A673 (cell line): Measurements from ENCODE around the gene UCK2. TPM values are rescaled to one million over a fixed set of nuclear protein-coding genes. Genes with fewer than 3 reads are reported as not detected.

Experiments used
- BruUV-seq: library from RNA; stranded (reverse); fragments of 400-500 nt; replicated peaks from 2 replicates; lab custom pipeline; 2021; lab: Mats Ljungman, UMichigan
- CTCF ChIA-PET: fragments of 300-600 bp; sonication (Branson Sonifier 250); formaldehyde crosslinking; loops from one replicate; lab custom pipeline; 2022; ENCODE audit warnings: antibody characterized with exemption; lab: Charles Lee
- POLR2A ChIA-PET: fragments of 300-600 bp; sonication (Branson Sonifier 250); formaldehyde crosslinking; loops from one replicate; lab custom pipeline; 2022; ENCODE audit warnings: antibody characterized with exemption; ENCODE audit not compliant: low non-redundant PET; lab: Charles Lee
- DNase-seq: peaks from one replicate; pipeline ENCODE4 v3.0.0-alpha.2; 2015; ENCODE audit warnings: low spot score
- H3K27ac ChIP-seq: fragments of 200-600 bp; sonication (generic); 2 replicates; pipeline ENCODE4 v1.5.1; 2016; ENCODE audit warnings: mixed run types, low read depth, mild to moderate bottlenecking, mixed read lengths, antibody characterized with exemption, low read length; ENCODE audit not compliant: poor library complexity, severe bottlenecking
- H3K27me3 ChIP-seq: fragments of 200-600 bp; sonication (generic); replicated peaks from 2 replicates; pipeline ENCODE4 v1.6.1; 2017; ENCODE audit warnings: mixed run types, low read depth, mild to moderate bottlenecking, mixed read lengths, antibody characterized with exemption, low read length; ENCODE audit not compliant: insufficient read depth, poor library complexity
- H3K36me3 ChIP-seq: fragments of 200-600 bp; sonication (generic); 2 replicates; pipeline ENCODE4 v1.6.1; 2016; ENCODE audit warnings: mixed run types, mild to moderate bottlenecking, mixed read lengths, antibody characterized with exemption, low read length; ENCODE audit not compliant: insufficient read depth, poor library complexity, severe bottlenecking
- H3K4me1 ChIP-seq: fragments of 200-600 bp; sonication (generic); 2 replicates; pipeline ENCODE4 v1.6.1; 2017; ENCODE audit warnings: mixed run types, mild to moderate bottlenecking, mixed read lengths, antibody characterized with exemption, low read length; ENCODE audit not compliant: insufficient read depth, poor library complexity, severe bottlenecking
- H3K4me3 ChIP-seq: fragments of 200-600 bp; sonication (generic); 2 replicates; pipeline ENCODE4 v1.5.1; 2016; ENCODE audit warnings: low read depth, mixed run types, mild to moderate bottlenecking, mixed read lengths, low read length; ENCODE audit not compliant: poor library complexity, severe bottlenecking
- H3K9me3 ChIP-seq: fragments of 200-600 bp; sonication (generic); 2 replicates; pipeline ENCODE4 v1.6.1; 2016; ENCODE audit warnings: mixed run types, low read depth, mild to moderate bottlenecking, mixed read lengths, antibody characterized with exemption, low read length; ENCODE audit not compliant: poor library complexity, severe bottlenecking
- CTCF ChIP-seq: fragments of 300-800, 200-600 bp; sonication (generic); conservative IDR thresholded peaks from 2 replicates; pipeline ENCODE4 v1.5.1; 2017; ENCODE audit warnings: low read depth, mild to moderate bottlenecking, antibody characterized with exemption, low read length, moderate library complexity, mixed read lengths
- EZH2 ChIP-seq: fragments of 200-600 bp; sonication (generic); IDR thresholded peaks from 2 replicates; pipeline ENCODE4 v1.6.1; 2017; ENCODE audit warnings: borderline replicate concordance, low read depth, mild to moderate bottlenecking, mixed read lengths, antibody characterized with exemption, low read length; ENCODE audit not compliant: poor library complexity, severe bottlenecking
- intact Hi-C: fragments of 100-400 bp; cut with micrococcal nuclease; formaldehyde crosslinking; loops from one replicate; pipeline ENCODE4 v1.10.0; 2022; ENCODE audit not compliant: unreplicated experiment
- total RNA-seq: library from RNA; stranded (reverse); gene quantifications from 2 replicates; pipeline ENCODE4 v1.2.3, GENCODE V29; 2021

Gene UCK2
- total RNA-seq, 1 experiment from 2014 or later = 78.7 TPM

GRCh38 chr1:165896277-165896676 is 68.9 kb downstream of the UCK2 start:
- CTCF ChIA-PET = interaction anchor here (0.6 kb wide), 1 partner anchor 257 kb away, joined by 5 read pairs; no protein-coding TSS in a partner anchor
- peaks cover 20% of the 10 kb centered on the region for H3K4me1 ChIP-seq
- POLR2A ChIA-PET = no interaction called here
- intact Hi-C loops = no loop called here
- no TSS peak for BruUV-seq
- no peak for TF ChIP-seq CTCF
- no peak for TF ChIP-seq EZH2
- H3K36me3 ChIP-seq = peaks cover 29% of the 10 kb centered on the region
- no peak overlapping the region for H3K4me3 ChIP-seq
- DNase-seq = no peak
- no peaks in the 10 kb centered on the region for H3K9me3 ChIP-seq
- H3K27ac ChIP-seq = no peak overlapping the region
- no peaks in the 10 kb centered on the region for H3K27me3 ChIP-seq

- no peak overlapping the region for H3K4me3 ChIP-seq
- BruUV-seq = no TSS peak
- no peaks in the 10 kb centered on the region for H3K9me3 ChIP-seq
- H3K4me1 ChIP-seq = peaks cover 22% of the 10 kb centered on the region
- peaks cover 22% of the 10 kb centered on the region for H3K36me3 ChIP-seq
- no peak for DNase-seq
- TF ChIP-seq EZH2 = no peak
- no peak for TF ChIP-seq CTCF
- ChIA-PET POLR2A (no interaction called here), CTCF (no interaction called here)
- intact Hi-C loops = no loop called here
- H3K27me3 ChIP-seq = no peaks in the 10 kb centered on the region
- H3K27ac ChIP-seq = no peak overlapping the region
Measured at GRCh38 chr1:165897326-165898303, 70.2 kb downstream of the UCK2 start.

GRCh38 chr1:165898837-165899236 is 71.4 kb downstream of the UCK2 start:
- no peaks in the 10 kb centered on the region for H3K9me3 ChIP-seq
- ChIA-PET CTCF (no interaction called here), POLR2A (no interaction called here)
- H3K36me3 ChIP-seq = peaks cover 26% of the 10 kb centered on the region
- intact Hi-C loops = no loop called here
- H3K4me1 ChIP-seq = peaks cover 34% of the 10 kb centered on the region
- H3K4me3 ChIP-seq = no peak overlapping the region
- H3K27ac ChIP-seq = peak overlapping the region; percentile 14
- DNase-seq = peak; percentile 10
- no TSS peak for BruUV-seq
- H3K27me3 ChIP-seq = no peaks in the 10 kb centered on the region
- TF ChIP-seq CTCF (no peak), EZH2 (no peak)
